ENCODE results near the gene CDHR5. TPM values are rescaled to one million over a fixed set of nuclear protein-coding genes. Genes with fewer than 3 reads are reported as not detected.

The CDHR5 gene
- total RNA-seq, 1 donor: not detected

- no peaks in the 10 kb centered on the region for H3K36me3 ChIP-seq (ENCODE audit: insufficient read depth, low read length)
- H4K20me1 ChIP-seq (ENCODE audit: insufficient read depth, low read length): peaks cover 34% of the 10 kb centered on the region
- peak; percentile 67 for DNase-seq (ENCODE audit: insufficient read length, low spot score, missing footprints)
- no peak for TF ChIP-seq CTCF (IDR thresholded peaks at IDR 0.05; ENCODE audit: extremely low read depth, low read depth, low read length)
- H3K27ac ChIP-seq (ENCODE audit: low read depth, low read length): no peak overlapping the region
- H3K4me2 ChIP-seq (ENCODE audit: insufficient read depth, low read length): no peak overlapping the region
- H3K9me3 ChIP-seq (ENCODE audit: low read depth, low read length): no peaks in the 10 kb centered on the region
- peaks cover 14% of the 10 kb centered on the region for H3K27me3 ChIP-seq (ENCODE audit: insufficient read depth, low read length)
- H3K4me1 ChIP-seq (ENCODE audit: insufficient read depth, low read length): no peaks in the 10 kb centered on the region
- no peak overlapping the region for H2AFZ ChIP-seq (ENCODE audit: low read length)
- H3K79me2 ChIP-seq (ENCODE audit: insufficient read depth, low read length): no peaks in the 10 kb centered on the region
- no peak overlapping the region for H3K4me3 ChIP-seq (ENCODE audit: insufficient read depth, low read length)
Observed at GRCh38 chr11:635945-636510, 11.3 kb upstream of the CDHR5 start.

- no peak for DNase-seq (ENCODE audit: insufficient read length, low spot score, missing footprints)
- H3K4me2 ChIP-seq (ENCODE audit: insufficient read depth, low read length): no peak overlapping the region
- no peak overlapping the region for H3K27ac ChIP-seq (ENCODE audit: low read depth, low read length)
- H3K36me3 ChIP-seq (ENCODE audit: insufficient read depth, low read length): no peaks in the 10 kb centered on the region
- H3K4me1 ChIP-seq (ENCODE audit: insufficient read depth, low read length): peaks cover 15% of the 10 kb centered on the region
- H3K4me3 ChIP-seq (ENCODE audit: insufficient read depth, low read length): no peak overlapping the region
- peaks cover 14% of the 10 kb centered on the region for H4K20me1 ChIP-seq (ENCODE audit: insufficient read depth, low read length)
- no peaks in the 10 kb centered on the region for H3K27me3 ChIP-seq (ENCODE audit: insufficient read depth, low read length)
- H3K79me2 ChIP-seq (ENCODE audit: insufficient read depth, low read length): no peaks in the 10 kb centered on the region
- no peaks in the 10 kb centered on the region for H3K9me3 ChIP-seq (ENCODE audit: low read depth, low read length)
- no peak overlapping the region for H2AFZ ChIP-seq (ENCODE audit: low read length)
- TF ChIP-seq CTCF (IDR thresholded peaks at IDR 0.05; ENCODE audit: extremely low read depth, low read depth, low read length): no peak
Observed at GRCh38 chr11:630871-631270, 6.1 kb upstream of the CDHR5 start.

GRCh38 chr11:629237-629583, 4.5 kb upstream of the CDHR5 start:
- no peak overlapping the region for H2AFZ ChIP-seq (ENCODE audit: low read length)
- TF ChIP-seq CTCF (IDR thresholded peaks at IDR 0.05; ENCODE audit: extremely low read depth, low read depth, low read length): no peak
- peaks cover 15% of the 10 kb centered on the region for H3K4me1 ChIP-seq (ENCODE audit: insufficient read depth, low read length)
- H4K20me1 ChIP-seq (ENCODE audit: insufficient read depth, low read length): peaks cover 3% of the 10 kb centered on the region
- DNase-seq (ENCODE audit: insufficient read length, low spot score, missing footprints): no peak
- H3K9me3 ChIP-seq (ENCODE audit: low read depth, low read length): no peaks in the 10 kb centered on the region
- H3K79me2 ChIP-seq (ENCODE audit: insufficient read depth, low read length): no peaks in the 10 kb centered on the region
- no peaks in the 10 kb centered on the region for H3K36me3 ChIP-seq (ENCODE audit: insufficient read depth, low read length)
- H3K27ac ChIP-seq (ENCODE audit: low read depth, low read length): peak overlapping the region; percentile 28
- no peaks in the 10 kb centered on the region for H3K27me3 ChIP-seq (ENCODE audit: insufficient read depth, low read length)
- no peak overlapping the region for H3K4me3 ChIP-seq (ENCODE audit: insufficient read depth, low read length)
- peak overlapping the region; percentile 66 for H3K4me2 ChIP-seq (ENCODE audit: insufficient read depth, low read length)

- no peaks in the 10 kb centered on the region for H3K9me3 ChIP-seq (ENCODE audit: low read depth, low read length)
- H3K27ac ChIP-seq (ENCODE audit: low read depth, low read length): peak overlapping the region; percentile 34
- peaks cover 3% of the 10 kb centered on the region for H4K20me1 ChIP-seq (ENCODE audit: insufficient read depth, low read length)
- H3K36me3 ChIP-seq (ENCODE audit: insufficient read depth, low read length): no peaks in the 10 kb centered on the region
- H3K79me2 ChIP-seq (ENCODE audit: insufficient read depth, low read length): no peaks in the 10 kb centered on the region
- peak overlapping the region; percentile 16 for H2AFZ ChIP-seq (ENCODE audit: low read length)
- H3K4me1 ChIP-seq (ENCODE audit: insufficient read depth, low read length): peaks cover 15% of the 10 kb centered on the region
- no peaks in the 10 kb centered on the region for H3K27me3 ChIP-seq (ENCODE audit: insufficient read depth, low read length)
- peak overlapping the region; percentile 14 for H3K4me3 ChIP-seq (ENCODE audit: insufficient read depth, low read length)
- DNase-seq (ENCODE audit: insufficient read length, low spot score, missing footprints): no peak
- TF ChIP-seq CTCF (IDR thresholded peaks at IDR 0.05; ENCODE audit: extremely low read depth, low read depth, low read length): no peak
- H3K4me2 ChIP-seq (ENCODE audit: insufficient read depth, low read length): peak overlapping the region; percentile 66
Observed at GRCh38 chr11:628056-628455, 3.3 kb upstream of the CDHR5 start.

Measured in osteoblast (primary cell).